GM12892 (cell line): ENCODE data around the gene TRDN.

Experiments used
- POLR2AphosphoS5 ChIP-seq: IDR thresholded peaks from 2 replicates; pipeline ENCODE4 v1.6.1; 2011; ENCODE audit warnings: low read depth, low read length, control low read depth
- TAF1 ChIP-seq: IDR thresholded peaks from 2 replicates; pipeline ENCODE4 v1.6.1; 2011; ENCODE audit warnings: low read depth, mild to moderate bottlenecking, control low read depth, low read length, borderline replicate concordance

DNA sequence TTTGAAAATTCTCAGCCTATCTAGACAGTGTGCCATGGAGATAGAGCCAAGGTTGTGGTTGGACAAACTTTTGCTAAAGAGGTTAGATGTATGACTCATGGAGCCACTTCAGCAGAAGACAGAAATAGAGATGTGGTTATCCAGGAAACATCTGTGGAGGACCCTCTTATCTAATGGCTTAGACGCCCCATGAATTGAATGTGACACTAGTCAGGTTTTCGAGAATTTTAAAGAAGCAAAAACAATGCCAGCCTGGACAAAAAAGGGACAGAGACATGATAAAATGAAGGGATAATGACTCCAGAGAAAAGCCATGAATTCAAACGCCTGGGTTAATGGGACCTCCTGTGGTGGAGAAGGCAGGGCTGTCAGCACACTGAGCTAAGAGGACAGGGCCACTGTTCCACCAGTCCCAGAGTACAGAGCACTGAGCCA, 360.2 kb downstream of the TRDN start:
- TF ChIP-seq TAF1 (no peak), POLR2AphosphoS5 (no peak)
